Peyer's patch (tissue), 4 donors: Measurements from ENCODE around the gene TNIK. TPM values are rescaled to one million over a fixed set of nuclear protein-coding genes. Genes with fewer than 3 reads are reported as not detected.
A peak's percentile ranks its signal among the peaks of the same experiment; 100 is the strongest.
"Not testable (repeated sequence)": the region's sequence is repeated elsewhere in the genome, so short reads cannot be mapped to it uniquely, and the experiment has no call there.

Experiments used
- DNase-seq, 3 donors: peaks; one replicate each; pipeline ENCODE4 v3.0.0-alpha.2; 2017 to 2019
- H3K27ac ChIP-seq, 4 donors: fragments of 200-600 bp; sonication (generic); one replicate each; pipeline ENCODE4 v1.5.1; 2016 to 2019
- H3K27me3 ChIP-seq, 2 donors: fragments of 200-600 bp; sonication (generic); one replicate each; pipeline ENCODE4 v1.5.1; 2019
- H3K36me3 ChIP-seq, 3 donors: fragments of 200-600 bp; sonication (generic); one replicate each; pipeline ENCODE4 v1.5.1; 2016 to 2019
- H3K4me1 ChIP-seq, 4 donors: fragments of 200-600 bp; sonication (generic); one replicate each; pipeline ENCODE4 v1.5.1; 2016 to 2019
- H3K4me3 ChIP-seq, 4 donors: fragments of 200-600 bp; sonication (generic); 1 replicate in 3 of 4; 2 replicates in 1 of 4; pipeline ENCODE4 v1.5.1; 2016 to 2019; ENCODE audit warnings: mild to moderate bottlenecking in 1 of 4
- H3K9me3 ChIP-seq, 4 donors: fragments of 200-600 bp; sonication (generic); one replicate each; pipeline ENCODE4 v1.5.1; 2016 to 2019; ENCODE audit warnings: mild to moderate bottlenecking in 1 of 4
- CTCF ChIP-seq, 6 experiments: fragments of 450-650 bp in 4 of 6; fragments of 200-600 bp in 2 of 6; sonication (generic) in 1 of 6; IDR thresholded peaks; one replicate each; pipeline ENCODE4 v1.5.1; 2017 to 2019; ENCODE audit warnings: antibody characterized with exemption in 6 of 6, mild to moderate bottlenecking in 3 of 6, moderate library complexity in 1 of 6
- POLR2A ChIP-seq, 2 donors: fragments of 450-650 bp; IDR thresholded peaks; one replicate each; pipeline ENCODE4 v1.5.1; 2017; ENCODE audit warnings: antibody characterized with exemption in 2 of 2, mild to moderate bottlenecking in 2 of 2, moderate library complexity in 2 of 2
- total RNA-seq, 4 donors: library from RNA; depleted of rRNA; stranded (reverse); fragments of >200 nt; gene quantifications; one replicate each; pipeline ENCODE4 v1.1.0, GENCODE V29; 2016

TNIK gene
- total RNA-seq, 4 donors from 2014 or later, result 37.1 to 84.8 (median 74.4) TPM

- no peaks in the 10 kb centered on the region for H3K9me3 ChIP-seq
- no peak for DNase-seq
- H3K27me3 ChIP-seq, result no peaks in the 10 kb centered on the region
- H3K4me1 ChIP-seq, result peaks cover 0 to 33% (median 0%) of the 10 kb centered on the region in 4 donors
- TF ChIP-seq POLR2A (IDR thresholded peaks at IDR 0.05) (no peak), CTCF (IDR thresholded peaks at IDR 0.05) (no peak)
- H3K36me3 ChIP-seq, result no peaks in the 10 kb centered on the region
- H3K27ac ChIP-seq, result peak overlapping the region in 1 of 4 donors; percentile 3
- H3K4me3 ChIP-seq, result no peak overlapping the region
Observed at GRCh38 chr3:171387062-171387461, 73.1 kb downstream of the TNIK start.

GRCh38 chr3:171385086-171385485 lies 75.1 kb downstream of the TNIK start:
- Histone ChIP-seq H3K9me3 (no peaks in the 10 kb centered on the region), H3K27ac (no peak overlapping the region), H3K4me3 (no peak overlapping the region), H3K4me1 (peaks cover 0 to 33% (median 0%) of the 10 kb centered on the region in 4 donors), H3K27me3 (no peaks in the 10 kb centered on the region), H3K36me3 (no peaks in the 10 kb centered on the region)
- no peak for TF ChIP-seq CTCF (IDR thresholded peaks at IDR 0.05)
- TF ChIP-seq POLR2A (IDR thresholded peaks at IDR 0.05), result no peak
- no peak for DNase-seq

GRCh38 chr3:171384101-171384891 lies 75.9 kb downstream of the TNIK start:
- DNase-seq, result no peak

GRCh38 chr3:171383206-171384018 lies 76.8 kb downstream of the TNIK start:
- Histone ChIP-seq H3K4me1 (peaks cover 0 to 32% (median 0%) of the 10 kb centered on the region in 4 donors), H3K27ac (no peak overlapping the region)

More at GRCh38 chr3:171384101-171384891, 75.9 kb downstream of the TNIK start:
- H3K27me3 ChIP-seq, result no peaks in the 10 kb centered on the region
- no peak overlapping the region for H3K27ac ChIP-seq
- H3K9me3 ChIP-seq, result no peaks in the 10 kb centered on the region
- no peaks in the 10 kb centered on the region for H3K36me3 ChIP-seq
- no peak overlapping the region for H3K4me3 ChIP-seq
- no peak for TF ChIP-seq POLR2A (IDR thresholded peaks at IDR 0.05)
- TF ChIP-seq CTCF (IDR thresholded peaks at IDR 0.05), result no peak
- H3K4me1 ChIP-seq, result peaks cover 0 to 33% (median 0%) of the 10 kb centered on the region in 4 donors

GRCh38 chr3:171382347-171382746 lies 77.9 kb downstream of the TNIK start:
- peaks cover 0 to 21% (median 0%) of the 10 kb centered on the region in 4 donors for H3K4me1 ChIP-seq
- TF ChIP-seq CTCF (IDR thresholded peaks at IDR 0.05), result peak in 1 of 6 experiments; percentile 3
- DNase-seq, H3K27me3 ChIP-seq, H3K27ac ChIP-seq, H3K9me3 ChIP-seq, H3K36me3 ChIP-seq, H3K4me3 ChIP-seq: not testable (repeated sequence)

More at GRCh38 chr3:171383206-171384018, 76.8 kb downstream of the TNIK start:
- no peaks in the 10 kb centered on the region for H3K27me3 ChIP-seq
- no peaks in the 10 kb centered on the region for H3K36me3 ChIP-seq
- H3K9me3 ChIP-seq, result no peaks in the 10 kb centered on the region
- DNase-seq, result no peak
- no peak for TF ChIP-seq POLR2A (IDR thresholded peaks at IDR 0.05)
- TF ChIP-seq CTCF (IDR thresholded peaks at IDR 0.05), result no peak
- H3K4me3 ChIP-seq, result no peak overlapping the region
